Gastrocnemius medialis (tissue), 4 donors: ENCODE results near the gene PAX2. TPM values are rescaled to one million over a fixed set of nuclear protein-coding genes. Genes with fewer than 3 reads are reported as not detected.

Experiments used
- ATAC-seq, 2 donors: fragments of 150-250 bp; one replicate each; pipeline ENCODE4 v1.9.1; 2016
- DNase-seq, 2 donors: peaks; one replicate each; pipeline ENCODE4 v3.0.0-alpha.2; 2019
- H3K27ac ChIP-seq, 4 donors: fragments of 200-600 bp; sonication (generic); 1 replicate in 1 of 4; 2 replicates in 3 of 4; pipeline ENCODE4 v1.5.1; 2016 to 2018; ENCODE audit warnings: mild to moderate bottlenecking in 2 of 4, moderate library complexity in 1 of 4
- H3K27me3 ChIP-seq, 3 donors: fragments of 200-600 bp; sonication (generic) in 2 of 3; 1 replicate in 1 of 3; 2 replicates in 2 of 3; pipeline versions ENCODE4 v1.5.1 to v1.6.0; 2016 to 2019; ENCODE audit warnings: mild to moderate bottlenecking in 1 of 3, moderate library complexity in 1 of 3
- H3K36me3 ChIP-seq, 2 donors: fragments of 200-600 bp; sonication (generic) in 1 of 2; one replicate each; pipeline ENCODE4 v1.5.1; 2017 to 2018
- H3K4me1 ChIP-seq, 2 donors: fragments of 200-600 bp; sonication (generic) in 1 of 2; one replicate each; pipeline ENCODE4 v1.5.1; 2016 to 2017; ENCODE audit warnings: mild to moderate bottlenecking in 2 of 2
- H3K4me3 ChIP-seq, 4 donors: fragments of 200-600 bp; sonication (generic) in 3 of 4; 1 replicate in 1 of 4; 2 replicates in 3 of 4; pipeline ENCODE4 v1.5.1; 2016 to 2019; ENCODE audit warnings: mild to moderate bottlenecking in 2 of 4
- H3K9me3 ChIP-seq, 3 donors: fragments of 200-600 bp; sonication (generic) in 2 of 3; 1 replicate in 1 of 3; 2 replicates in 2 of 3; pipeline ENCODE4 v1.5.1; 2016 to 2019
- POLR2A ChIP-seq, 2 donors: fragments of 450-650 bp; IDR thresholded peaks; one replicate each; pipeline ENCODE4 v1.6.1; 2017; ENCODE audit warnings: antibody characterized with exemption in 2 of 2, mild to moderate bottlenecking in 2 of 2, moderate library complexity in 2 of 2
- in situ Hi-C, 4 donors: fragments of 200-750 bp; cut with MboI; loops; one replicate each; pipeline versions ENCODE4 v1.15.0 to v1.8.0; 2017; ENCODE audit warnings: low sequenced_read_pairs in 4 of 4
- intact Hi-C: fragments of 100-400 bp; cut with DNase I; formaldehyde crosslinking; loops from one replicate; pipeline ENCODE4 v1.15.1; 2023; ENCODE audit warnings: low total_unique reads
- total RNA-seq, 4 donors: library from RNA; depleted of rRNA; stranded (reverse); fragments of >200 nt; gene quantifications; one replicate each; pipeline versions ENCODE4 v1.1.0 to v1.2.3, GENCODE V29; 2016
- TF ChIP-seq, protein P1 (sequence below), 5 experiments: fragments of 450-650 bp in 3 of 5; fragments of 200-600 bp in 2 of 5; sonication (generic) in 2 of 5; IDR thresholded peaks in 4 of 5; conservative IDR thresholded peaks in 1 of 5; 1 replicate in 4 of 5; 2 replicates in 1 of 5; pipeline ENCODE4 v1.5.1; 2016 to 2019; ENCODE audit warnings: antibody characterized with exemption in 5 of 5, mild to moderate bottlenecking in 3 of 5, moderate library complexity in 3 of 5

The PAX2 gene
- total RNA-seq, 4 donors from 2014 or later = not detected

DNA sequence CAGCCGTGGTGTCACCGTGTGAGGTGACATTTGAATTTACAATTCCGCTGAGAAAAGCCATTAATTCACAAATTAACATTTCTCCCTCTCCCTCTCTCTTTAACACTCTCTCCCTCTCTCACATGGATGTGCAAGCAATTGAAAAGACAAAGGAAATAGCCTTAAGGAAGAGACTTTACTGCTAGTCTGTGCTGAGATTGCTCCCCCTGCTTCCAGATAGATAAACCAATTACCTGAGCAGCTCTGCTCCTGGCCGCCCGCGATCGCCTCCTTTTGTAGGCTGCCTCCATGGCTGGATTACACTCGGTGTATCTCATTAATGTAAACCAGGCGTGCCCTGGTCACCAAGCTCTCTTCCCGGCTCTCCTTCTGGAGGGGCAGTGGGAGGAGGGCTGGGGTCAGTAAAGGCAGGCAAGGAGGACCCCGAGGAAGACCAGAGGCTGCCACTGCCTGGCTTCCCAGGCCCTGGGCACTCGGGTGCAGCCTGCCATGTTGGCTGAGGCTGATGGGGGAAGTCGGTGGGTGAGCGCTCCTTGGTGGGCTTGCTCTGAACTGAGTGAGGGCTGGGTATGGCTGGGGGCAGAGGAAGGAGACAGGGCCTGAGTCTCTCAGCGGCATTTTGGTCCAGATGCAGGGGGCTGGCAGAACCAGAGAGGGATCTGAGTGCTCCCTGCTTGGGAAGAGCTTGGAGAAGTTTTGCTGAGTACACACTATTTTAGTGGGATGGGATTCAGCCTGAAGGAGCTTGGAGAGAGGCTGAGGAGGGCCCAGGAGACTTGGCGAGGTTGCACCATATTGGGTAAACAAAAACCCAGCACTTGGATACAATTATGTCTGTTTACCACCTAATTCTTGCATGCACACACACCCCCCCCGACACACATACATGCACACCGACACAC is 42.9 kb downstream of the PAX2 start:
- Histone ChIP-seq H3K36me3 (no peaks in the 10 kb centered on the region), H3K4me1 (no peaks in the 10 kb centered on the region), H3K4me3 (no peak overlapping the region), H3K27ac (no peak overlapping the region), H3K27me3 (peaks cover 0 to 8% (median 6%) of the 10 kb centered on the region in 3 donors), H3K9me3 (no peaks in the 10 kb centered on the region)
- DNase-seq (no peak), ATAC-seq (no peak)
- TF ChIP-seq POLR2A (IDR thresholded peaks at IDR 0.05) = no peak
- TF ChIP-seq, protein P1, sequence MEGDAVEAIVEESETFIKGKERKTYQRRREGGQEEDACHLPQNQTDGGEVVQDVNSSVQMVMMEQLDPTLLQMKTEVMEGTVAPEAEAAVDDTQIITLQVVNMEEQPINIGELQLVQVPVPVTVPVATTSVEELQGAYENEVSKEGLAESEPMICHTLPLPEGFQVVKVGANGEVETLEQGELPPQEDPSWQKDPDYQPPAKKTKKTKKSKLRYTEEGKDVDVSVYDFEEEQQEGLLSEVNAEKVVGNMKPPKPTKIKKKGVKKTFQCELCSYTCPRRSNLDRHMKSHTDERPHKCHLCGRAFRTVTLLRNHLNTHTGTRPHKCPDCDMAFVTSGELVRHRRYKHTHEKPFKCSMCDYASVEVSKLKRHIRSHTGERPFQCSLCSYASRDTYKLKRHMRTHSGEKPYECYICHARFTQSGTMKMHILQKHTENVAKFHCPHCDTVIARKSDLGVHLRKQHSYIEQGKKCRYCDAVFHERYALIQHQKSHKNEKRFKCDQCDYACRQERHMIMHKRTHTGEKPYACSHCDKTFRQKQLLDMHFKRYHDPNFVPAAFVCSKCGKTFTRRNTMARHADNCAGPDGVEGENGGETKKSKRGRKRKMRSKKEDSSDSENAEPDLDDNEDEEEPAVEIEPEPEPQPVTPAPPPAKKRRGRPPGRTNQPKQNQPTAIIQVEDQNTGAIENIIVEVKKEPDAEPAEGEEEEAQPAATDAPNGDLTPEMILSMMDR (IDR thresholded peaks at IDR 0.05 in 4 of 5, conservative IDR thresholded peaks at IDR 0.05 in 1 of 5) = no peak
- intact Hi-C loops (no loop called here), in situ Hi-C loops (no loop called here)

DNA sequence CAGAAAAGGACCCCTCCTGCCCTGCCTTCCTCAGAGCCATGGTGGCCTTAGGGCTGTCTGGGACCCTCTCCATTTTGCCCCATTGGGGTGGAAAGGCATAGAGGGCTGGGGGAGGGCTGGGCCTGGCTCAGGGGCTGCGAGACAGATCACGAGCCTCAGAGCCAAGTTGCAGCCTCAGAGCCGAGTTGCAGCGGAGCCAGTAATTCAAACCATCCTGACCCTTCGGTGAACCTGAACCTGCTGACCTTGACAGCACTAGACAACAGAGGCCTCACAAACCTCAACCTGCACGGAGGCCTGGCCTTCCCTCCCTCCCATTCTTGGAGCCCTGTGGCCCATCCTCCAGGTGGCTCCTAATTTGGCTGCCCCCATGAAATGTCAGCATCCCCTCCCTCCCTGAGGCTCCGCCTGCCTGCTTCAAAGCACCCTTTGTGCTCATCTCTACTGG is 45.4 kb downstream of the PAX2 start:
- no peak for DNase-seq
- ATAC-seq = no peak
- in situ Hi-C loops = no loop called here
- Histone ChIP-seq H3K4me1 (no peaks in the 10 kb centered on the region), H3K9me3 (no peaks in the 10 kb centered on the region), H3K4me3 (no peak overlapping the region), H3K36me3 (no peaks in the 10 kb centered on the region), H3K27me3 (peaks cover 0 to 9% (median 6%) of the 10 kb centered on the region in 3 donors), H3K27ac (no peak overlapping the region)
- TF ChIP-seq POLR2A (IDR thresholded peaks at IDR 0.05) = no peak
- TF ChIP-seq, protein P1 (IDR thresholded peaks at IDR 0.05 in 4 of 5, conservative IDR thresholded peaks at IDR 0.05 in 1 of 5) = no peak
- intact Hi-C loops = no loop called here

- DNase-seq (no peak), ATAC-seq (no peak)
- no peak for TF ChIP-seq POLR2A (IDR thresholded peaks at IDR 0.05)
- TF ChIP-seq, protein P1 (IDR thresholded peaks at IDR 0.05 in 4 of 5, conservative IDR thresholded peaks at IDR 0.05 in 1 of 5) = no peak
- Histone ChIP-seq H3K4me1 (no peaks in the 10 kb centered on the region), H3K9me3 (no peaks in the 10 kb centered on the region), H3K36me3 (no peaks in the 10 kb centered on the region), H3K4me3 (no peak overlapping the region), H3K27ac (no peak overlapping the region), H3K27me3 (peaks cover 0 to 9% (median 6%) of the 10 kb centered on the region in 3 donors)
- in situ Hi-C loops (no loop called here), intact Hi-C loops (no loop called here)
Measured at GRCh38 chr10:100791369-100792058, 46.1 kb downstream of the PAX2 start.

- Histone ChIP-seq H3K4me3 (no peak overlapping the region), H3K9me3 (no peaks in the 10 kb centered on the region)
- no peak for ATAC-seq
Measured at GRCh38 chr10:100792574-100792973, 47.2 kb downstream of the PAX2 start.

More at GRCh38 chr10:100792574-100792973, 47.2 kb downstream of the PAX2 start:
- intact Hi-C loops = no loop called here
- Histone ChIP-seq H3K36me3 (no peaks in the 10 kb centered on the region), H3K4me1 (no peaks in the 10 kb centered on the region), H3K27me3 (peaks cover 0 to 4% (median 0%) of the 10 kb centered on the region in 3 donors), H3K27ac (no peak overlapping the region)
- no peak for DNase-seq
- TF ChIP-seq, protein P1 (IDR thresholded peaks at IDR 0.05 in 4 of 5, conservative IDR thresholded peaks at IDR 0.05 in 1 of 5) = no peak
- TF ChIP-seq POLR2A (IDR thresholded peaks at IDR 0.05) = no peak
- in situ Hi-C loops = no loop called here
